ENCODE data around the gene LARGE1.

LARGE1 gene

GRCh38 chr22:33601062-33601461 lies 319.2 kb downstream of the LARGE1 start:
- Histone ChIP-seq H3K9ac (ENCODE audit: low read depth, low read length, poor library complexity, severe bottlenecking) (no peak overlapping the region), H3K4me3 (ENCODE audit: low read length, poor library complexity, severe bottlenecking) (no peak overlapping the region), H4K20me1 (ENCODE audit: insufficient read depth, low read length, poor library complexity, severe bottlenecking) (no peaks in the 10 kb centered on the region), H3K79me2 (ENCODE audit: insufficient read depth, low read length) (no peaks in the 10 kb centered on the region), H3F3A (ENCODE audit: low read depth) (no peaks in the 10 kb centered on the region), H3K27me3 (ENCODE audit: insufficient read depth, low read length, poor library complexity, severe bottlenecking) (no peaks in the 10 kb centered on the region), H3K36me3 (ENCODE audit: insufficient read depth, low read length) (no peaks in the 10 kb centered on the region), H3K9me3 (ENCODE audit: insufficient read depth, low read depth, low read length) (peaks cover 12% of the 10 kb centered on the region; the same call in 1 of the 2 replicates), H3K4me2 (ENCODE audit: low read depth, low read length, poor library complexity, severe bottlenecking) (no peak overlapping the region), H3K4me1 (ENCODE audit: insufficient read depth, low read length, poor library complexity, severe bottlenecking) (no peaks in the 10 kb centered on the region), H2AFZ (ENCODE audit: low read length) (no peak overlapping the region), H3K9me2 (replicated peaks; ENCODE audit: low read depth, low read length) (no peaks in the 10 kb centered on the region)
- no peak for TF ChIP-seq CTCF (conservative IDR thresholded peaks at IDR 0.05; ENCODE audit: low read length)
- no peak for TF ChIP-seq EZH2phosphoT487 (IDR thresholded peaks at IDR 0.05; ENCODE audit: borderline replicate concordance)

- no peak overlapping the region for H3K9ac ChIP-seq (ENCODE audit: low read depth, low read length, poor library complexity, severe bottlenecking)
- no peaks in the 10 kb centered on the region for H3K9me2 ChIP-seq (replicated peaks; ENCODE audit: low read depth, low read length)
- no peaks in the 10 kb centered on the region for H3K4me1 ChIP-seq (ENCODE audit: insufficient read depth, low read length, poor library complexity, severe bottlenecking)
- no peak overlapping the region for H2AFZ ChIP-seq (ENCODE audit: low read length)
- H3K79me2 ChIP-seq (ENCODE audit: insufficient read depth, low read length): no peaks in the 10 kb centered on the region
- no peaks in the 10 kb centered on the region for H3K27me3 ChIP-seq (ENCODE audit: insufficient read depth, low read length, poor library complexity, severe bottlenecking)
- no peaks in the 10 kb centered on the region for H3K36me3 ChIP-seq (ENCODE audit: insufficient read depth, low read length)
- H3K4me3 ChIP-seq (ENCODE audit: low read length, poor library complexity, severe bottlenecking): no peak overlapping the region
- no peak overlapping the region for H3K4me2 ChIP-seq (ENCODE audit: low read depth, low read length, poor library complexity, severe bottlenecking)
- no peaks in the 10 kb centered on the region for H3F3A ChIP-seq (ENCODE audit: low read depth)
- peaks cover 9% of the 10 kb centered on the region; the same call in 1 of the 2 replicates for H3K9me3 ChIP-seq (ENCODE audit: insufficient read depth, low read depth, low read length)
- no peaks in the 10 kb centered on the region for H4K20me1 ChIP-seq (ENCODE audit: insufficient read depth, low read length, poor library complexity, severe bottlenecking)
- no peak for TF ChIP-seq EZH2phosphoT487 (IDR thresholded peaks at IDR 0.05; ENCODE audit: borderline replicate concordance)
- no peak for TF ChIP-seq CTCF (conservative IDR thresholded peaks at IDR 0.05; ENCODE audit: low read length)
These were observed 319.7 kb downstream of the LARGE1 start for GRCh38 chr22:33600595-33600994.

GRCh38 chr22:33600113-33600512 lies 320.2 kb downstream of the LARGE1 start:
- TF ChIP-seq CTCF (conservative IDR thresholded peaks at IDR 0.05; ENCODE audit: low read length): no peak
- H3K36me3 ChIP-seq (ENCODE audit: insufficient read depth, low read length): no peaks in the 10 kb centered on the region
- no peaks in the 10 kb centered on the region for H3K27me3 ChIP-seq (ENCODE audit: insufficient read depth, low read length, poor library complexity, severe bottlenecking)
- H3K9me2 ChIP-seq (replicated peaks; ENCODE audit: low read depth, low read length): no peaks in the 10 kb centered on the region
- no peak overlapping the region for H3K4me2 ChIP-seq (ENCODE audit: low read depth, low read length, poor library complexity, severe bottlenecking)
- no peaks in the 10 kb centered on the region for H3K79me2 ChIP-seq (ENCODE audit: insufficient read depth, low read length)
- peaks cover 11% of the 10 kb centered on the region; the same call in 1 of the 2 replicates for H3K9me3 ChIP-seq (ENCODE audit: insufficient read depth, low read depth, low read length)
- H3K4me3 ChIP-seq (ENCODE audit: low read length, poor library complexity, severe bottlenecking): no peak overlapping the region
- no peaks in the 10 kb centered on the region for H3F3A ChIP-seq (ENCODE audit: low read depth)
- no peaks in the 10 kb centered on the region for H4K20me1 ChIP-seq (ENCODE audit: insufficient read depth, low read length, poor library complexity, severe bottlenecking)
- H2AFZ ChIP-seq (ENCODE audit: low read length): no peak overlapping the region
- no peak overlapping the region for H3K9ac ChIP-seq (ENCODE audit: low read depth, low read length, poor library complexity, severe bottlenecking)
- no peaks in the 10 kb centered on the region for H3K4me1 ChIP-seq (ENCODE audit: insufficient read depth, low read length, poor library complexity, severe bottlenecking)
